Stimulated activated memory B cell treated with anti-CD40 and anti-IgM and Interleukin-4, amounts not matched to agents 10 μg/mL and 1 μg/mL and 100 μg/mL, for 72 hours (primary cell): ENCODE measurements around the gene UBE2U.

ENCODE experiments used
- ATAC-seq: fragments of 150-1000 bp; cut with Tn5 transposase; 2 replicates; pipeline ENCODE4 v1.10.0; 2021
- H3K27ac Mint-ChIP-seq: one replicate; pipeline ENCODE4 v1.8.0; 2022; ENCODE audit warnings: mild to moderate bottlenecking, mixed read lengths
- H3K27me3 Mint-ChIP-seq: one replicate; pipeline ENCODE4 v1.8.0; 2022; ENCODE audit warnings: mixed read lengths
- H3K36me3 Mint-ChIP-seq: one replicate; pipeline ENCODE4 v1.8.0; 2022; ENCODE audit warnings: mixed read lengths
- H3K4me1 Mint-ChIP-seq: one replicate; pipeline ENCODE4 v1.8.0; 2022; ENCODE audit warnings: mixed read lengths
- H3K4me3 Mint-ChIP-seq: one replicate; pipeline ENCODE4 v1.8.0; 2022; ENCODE audit warnings: mild to moderate bottlenecking, moderate library complexity, mixed read lengths
- H3K9me3 Mint-ChIP-seq: one replicate; pipeline ENCODE4 v1.8.0; 2022; ENCODE audit warnings: mixed read lengths

Gene UBE2U

DNA sequence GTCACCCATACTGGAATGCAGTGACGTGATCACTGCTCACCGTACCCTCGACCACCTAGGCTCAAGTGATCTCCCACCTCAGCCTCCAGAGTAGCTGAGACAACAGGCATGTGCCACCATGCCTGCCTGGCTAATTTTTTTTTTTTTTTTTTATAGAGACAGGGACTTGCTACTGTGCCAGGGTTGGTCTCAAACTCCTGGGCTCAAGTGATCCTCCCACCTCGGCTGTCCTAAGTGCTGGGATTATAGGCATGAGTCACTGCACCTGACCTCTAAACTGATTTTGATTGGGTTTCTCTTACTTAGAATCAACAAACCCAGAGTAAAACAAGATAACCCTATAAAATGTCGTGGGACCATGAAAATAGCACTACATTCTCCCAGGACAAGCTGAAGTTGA lies 112.0 kb downstream of the UBE2U start:
- Mint-ChIP-seq H3K4me1 (no peaks in the 10 kb centered on the region), H3K9me3 (no peaks in the 10 kb centered on the region)

More for the DNA sequence above, 112.0 kb downstream of the UBE2U start:
- H3K36me3 Mint-ChIP-seq = no peaks in the 10 kb centered on the region
- H3K27ac Mint-ChIP-seq = no peak overlapping the region
- no peak for ATAC-seq
- H3K27me3 Mint-ChIP-seq = no peaks in the 10 kb centered on the region
- no peak overlapping the region for H3K4me3 Mint-ChIP-seq
